GM20000 (cell line): ENCODE results near the gene GPC6.

ENCODE experiments used
- DNase-seq: peaks from one replicate; pipeline ENCODE4 v3.0.0; 2012; ENCODE audit warnings: low spot score
- TF ChIP-seq, protein P1 (sequence below): IDR thresholded peaks from 2 replicates; pipeline ENCODE4 v1.5.1; 2012; ENCODE audit warnings: mild to moderate bottlenecking, control low read depth; ENCODE audit errors: extremely low read depth, missing control alignments

GPC6 gene

DNA sequence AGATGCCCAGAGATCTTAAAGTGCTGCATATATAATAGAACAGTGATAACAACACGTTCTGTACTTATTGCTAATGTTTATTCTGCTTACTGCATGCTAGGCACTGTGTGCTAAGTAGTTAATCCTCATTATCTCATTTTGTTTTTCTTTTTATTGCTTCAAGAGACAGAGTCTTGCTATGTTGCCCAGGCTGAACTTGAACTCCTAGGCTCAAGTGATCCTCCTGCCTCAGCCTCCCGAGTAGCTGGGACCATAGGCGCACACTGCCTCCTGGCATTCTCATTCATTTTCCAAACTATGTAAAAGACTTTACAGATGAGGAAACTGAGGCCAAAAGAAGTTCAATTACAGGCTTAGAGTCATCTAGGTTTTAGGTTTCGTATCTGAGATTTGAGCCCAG, 548.4 kb downstream of the GPC6 start:
- no peak for DNase-seq
- TF ChIP-seq, protein P1, sequence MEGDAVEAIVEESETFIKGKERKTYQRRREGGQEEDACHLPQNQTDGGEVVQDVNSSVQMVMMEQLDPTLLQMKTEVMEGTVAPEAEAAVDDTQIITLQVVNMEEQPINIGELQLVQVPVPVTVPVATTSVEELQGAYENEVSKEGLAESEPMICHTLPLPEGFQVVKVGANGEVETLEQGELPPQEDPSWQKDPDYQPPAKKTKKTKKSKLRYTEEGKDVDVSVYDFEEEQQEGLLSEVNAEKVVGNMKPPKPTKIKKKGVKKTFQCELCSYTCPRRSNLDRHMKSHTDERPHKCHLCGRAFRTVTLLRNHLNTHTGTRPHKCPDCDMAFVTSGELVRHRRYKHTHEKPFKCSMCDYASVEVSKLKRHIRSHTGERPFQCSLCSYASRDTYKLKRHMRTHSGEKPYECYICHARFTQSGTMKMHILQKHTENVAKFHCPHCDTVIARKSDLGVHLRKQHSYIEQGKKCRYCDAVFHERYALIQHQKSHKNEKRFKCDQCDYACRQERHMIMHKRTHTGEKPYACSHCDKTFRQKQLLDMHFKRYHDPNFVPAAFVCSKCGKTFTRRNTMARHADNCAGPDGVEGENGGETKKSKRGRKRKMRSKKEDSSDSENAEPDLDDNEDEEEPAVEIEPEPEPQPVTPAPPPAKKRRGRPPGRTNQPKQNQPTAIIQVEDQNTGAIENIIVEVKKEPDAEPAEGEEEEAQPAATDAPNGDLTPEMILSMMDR = no peak

DNA sequence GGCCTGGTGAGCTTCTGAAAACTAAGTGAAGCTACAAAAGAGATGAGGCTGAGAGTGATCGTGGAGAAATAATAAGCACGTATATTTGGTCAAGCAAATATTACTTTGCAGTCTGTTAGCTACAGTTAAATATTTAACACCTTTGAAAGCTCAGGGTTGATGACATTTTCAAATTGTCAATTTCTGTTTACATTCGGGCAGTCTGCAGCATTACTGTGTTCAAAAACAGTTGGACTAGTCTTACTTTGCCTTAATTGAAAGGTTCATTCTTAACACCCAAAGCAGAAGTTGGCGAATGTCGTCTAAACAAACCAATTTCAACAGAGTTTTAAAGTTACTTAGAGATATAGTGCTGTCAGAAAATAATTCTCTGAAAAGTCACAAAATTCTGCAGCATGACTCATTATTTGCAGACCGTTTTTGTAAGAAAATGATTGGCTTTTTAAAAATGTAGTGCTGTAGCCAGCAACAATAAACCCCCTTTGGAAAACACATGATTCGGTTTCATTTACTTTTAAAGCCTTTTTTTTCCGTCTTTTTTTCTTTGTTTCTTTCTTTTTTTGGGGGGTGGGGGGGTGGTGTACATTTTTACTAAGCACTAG, 549.0 kb downstream of the GPC6 start:
- DNase-seq = no peak
- TF ChIP-seq, protein P1 = no peak

DNA sequence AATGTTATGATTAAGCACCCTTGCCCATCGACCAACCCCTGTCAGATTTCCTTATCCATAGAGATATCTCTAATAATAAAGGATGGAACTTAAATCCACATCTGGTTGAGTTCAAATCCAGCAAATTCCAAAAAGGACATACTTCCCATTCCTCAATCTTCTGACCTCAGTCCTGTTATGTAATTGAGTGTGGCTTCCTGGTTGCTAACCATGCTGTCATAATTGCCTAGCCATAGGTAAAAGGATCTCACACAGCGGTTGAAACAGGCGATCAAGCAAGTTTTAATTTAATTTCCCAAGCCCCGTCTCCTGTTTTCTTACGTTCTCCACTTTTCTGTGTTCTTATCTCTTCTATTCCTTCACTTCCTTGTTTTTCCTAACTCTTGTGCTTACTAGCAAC, 550.3 kb downstream of the GPC6 start:
- TF ChIP-seq, protein P1 = no peak
- no peak for DNase-seq

DNA sequence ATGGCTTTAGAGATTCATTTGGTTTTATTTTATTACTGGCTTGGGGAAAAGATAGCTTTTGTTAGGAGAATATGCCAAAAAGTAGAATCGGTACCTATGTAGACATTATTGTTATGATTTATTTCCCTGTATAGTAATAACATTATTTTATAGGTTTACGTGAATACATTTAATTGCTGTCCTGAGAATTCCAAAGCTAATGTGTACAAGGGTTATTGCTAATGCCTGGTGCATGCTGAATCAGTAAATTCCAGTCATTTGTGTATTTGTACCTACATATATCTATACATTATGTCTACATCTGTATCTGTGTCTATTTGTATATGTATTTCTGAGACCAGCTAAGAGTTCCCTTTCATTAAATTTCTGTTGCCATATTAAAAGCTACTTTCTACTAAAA, 550.9 kb downstream of the GPC6 start:
- TF ChIP-seq, protein P1 = no peak
- no peak for DNase-seq

DNA sequence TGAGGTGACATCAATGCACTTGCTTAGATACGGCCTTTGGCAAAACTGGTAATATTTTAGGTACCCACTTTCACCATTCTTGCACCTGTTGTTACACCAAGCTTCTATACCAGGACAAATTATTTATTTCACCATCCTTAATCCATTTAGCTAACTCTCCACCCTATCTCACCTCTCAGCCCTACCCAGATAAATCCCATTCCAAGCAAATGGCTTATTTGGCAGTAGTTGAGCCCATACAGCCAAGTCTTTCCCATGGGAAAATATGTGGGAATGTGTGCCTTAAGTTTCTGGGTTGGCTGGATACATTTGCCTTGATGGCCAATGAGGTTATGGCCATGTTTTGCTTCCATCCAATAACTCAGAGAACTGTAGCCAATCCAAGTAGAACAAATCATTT, 551.9 kb downstream of the GPC6 start:
- TF ChIP-seq, protein P1 = no peak
- DNase-seq = no peak

DNA sequence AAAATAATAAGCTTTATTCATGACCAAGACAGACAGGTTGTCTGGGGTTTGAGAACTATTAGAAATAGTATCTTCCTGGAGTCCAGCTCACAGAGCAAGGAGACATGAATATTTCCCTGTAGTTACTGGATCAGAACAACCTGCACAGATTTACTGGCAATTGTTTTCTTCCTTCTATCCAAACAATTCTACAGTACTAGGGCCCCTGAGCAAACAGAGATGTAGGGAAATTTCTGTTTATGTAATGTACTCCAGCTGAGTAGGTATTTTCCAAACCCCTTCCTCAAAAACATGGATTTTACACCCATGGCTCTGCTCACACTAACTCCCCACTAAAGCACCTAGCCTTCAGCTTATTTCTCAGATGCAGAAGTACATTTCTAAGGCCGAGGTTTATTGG, 557.6 kb downstream of the GPC6 start:
- TF ChIP-seq, protein P1 = no peak
- DNase-seq = no peak

DNA sequence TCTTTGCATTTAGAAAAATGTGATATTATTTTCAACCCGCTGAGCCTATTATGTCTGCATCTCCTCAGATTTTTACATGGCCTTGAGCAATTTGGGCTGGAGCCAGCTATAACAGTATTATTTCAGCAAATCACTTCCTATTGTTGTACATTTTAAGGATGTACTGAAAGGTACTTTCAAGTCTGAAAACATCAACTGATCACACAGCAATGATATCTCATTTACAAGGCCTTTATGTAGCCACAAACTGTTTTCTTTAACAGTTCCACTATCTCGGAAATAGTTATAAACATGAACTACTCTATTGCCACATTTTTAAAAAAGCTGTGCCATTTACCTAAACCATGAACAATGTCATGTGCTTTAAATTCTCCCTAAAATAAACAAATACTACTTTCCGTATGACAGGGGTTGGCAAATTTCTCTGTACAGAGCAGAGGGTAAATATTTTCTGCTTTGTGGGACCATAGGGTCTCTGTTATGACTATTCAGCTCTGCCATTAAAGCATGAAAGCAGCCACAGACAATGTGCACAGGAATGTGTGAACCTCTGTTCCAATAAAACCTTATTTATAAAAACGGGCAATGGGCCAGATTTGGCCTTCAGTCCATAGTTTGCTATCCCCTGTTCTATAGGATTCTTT, 560.4 kb downstream of the GPC6 start:
- DNase-seq = no peak
- TF ChIP-seq, protein P1 = no peak
